GM12878 (cell line): Measurements from ENCODE around the gene PLA2G15. TPM values are rescaled to one million over a fixed set of nuclear protein-coding genes. Genes with fewer than 3 reads are reported as not detected.

ENCODE experiments used
- IKZF1 ChIP-seq: fragments of 450-650 bp; conservative IDR thresholded peaks from 2 replicates; pipeline ENCODE4 v1.6.1; 2017; ENCODE audit warnings: antibody characterized with exemption, mild to moderate bottlenecking
- IKZF2 ChIP-seq, 2 experiments: fragments of 450-650 bp; IDR thresholded peaks; 2 replicates each; pipeline ENCODE4 v1.6.1; 2017; ENCODE audit warnings: mild to moderate bottlenecking in 2 of 2, moderate library complexity in 2 of 2
- JUNB ChIP-seq: IDR thresholded peaks from 2 replicates; pipeline ENCODE4 v1.6.1; 2016; ENCODE audit warnings: antibody characterized with exemption, mild to moderate bottlenecking
- MEF2A ChIP-seq: IDR thresholded peaks from 2 replicates; pipeline ENCODE4 v1.6.1; 2011; ENCODE audit warnings: low read depth, mild to moderate bottlenecking, low read length, moderate library complexity; ENCODE audit not compliant: insufficient read depth
- POU2F2 ChIP-seq: IDR thresholded peaks from 3 replicates; pipeline ENCODE4 v1.6.1; 2011; ENCODE audit warnings: low read depth, mild to moderate bottlenecking, low read length, borderline replicate concordance
- RUNX3 ChIP-seq: IDR thresholded peaks from 2 replicates; pipeline ENCODE4 v1.6.1; 2012; ENCODE audit warnings: low read length, inconsistent platforms
- STAT3 ChIP-seq: IDR thresholded peaks from 2 replicates; pipeline ENCODE4 v1.6.1; 2011; ENCODE audit warnings: low read depth, low read length, improper control_type of control experiment
- polyA plus RNA-seq, 11 experiments: library from polyadenylated mRNA; depleted of rRNA in 4 of 11; unstranded in 6 of 11; stranded (reverse) in 5 of 11; fragments of >200 nt; fragmentation: Nextera tagmentation in 4 of 11; fragmentation: Illumina TruSeq in 1 of 11; extraction: Ambion mirVana in 4 of 11; extraction: Trizol in 1 of 11; gene quantifications; 1 replicate in 1 of 11; 2 replicates in 10 of 11; pipeline versions ENCODE4 v1.2.1 to v1.2.3, GENCODE V29; 2011 to 2016; ENCODE audit warnings: inconsistent platforms in 2 of 11, missing spikeins in 2 of 11, low read depth in 1 of 11
- total RNA-seq, 4 experiments: library from RNA; depleted of rRNA in 3 of 4; stranded (reverse); fragments of >200 nt in 3 of 4; fragmentation: Illumina TruSeq in 1 of 4; extraction: Trizol in 1 of 4; gene quantifications; 2 replicates each; pipeline versions ENCODE4 v1.2.1 to v1.2.3, GENCODE V29; 2013 to 2021
- TF ChIP-seq, protein P1 (sequence below): fragments of 450-650 bp; IDR thresholded peaks from 2 replicates; pipeline ENCODE4 v1.6.1; 2016; ENCODE audit warnings: mild to moderate bottlenecking, moderate library complexity, borderline replicate concordance
- TF ChIP-seq, protein P2 (sequence below): fragments of 450-650 bp; IDR thresholded peaks from 2 replicates; pipeline ENCODE4 v1.6.1; 2017; ENCODE audit warnings: low read depth, mild to moderate bottlenecking, moderate library complexity

PLA2G15 gene
- total and polyA plus RNA-seq, 10 of the 15 experiments (the other 5 are each of a cell fraction or from before 2014, with no cell fraction given), result 0.31 to 9.4 (median 6.8) TPM

GRCh38 chr16:68200088-68200783, 44.9 kb upstream of the PLA2G15 start (continued):
- TF ChIP-seq, protein P1, sequence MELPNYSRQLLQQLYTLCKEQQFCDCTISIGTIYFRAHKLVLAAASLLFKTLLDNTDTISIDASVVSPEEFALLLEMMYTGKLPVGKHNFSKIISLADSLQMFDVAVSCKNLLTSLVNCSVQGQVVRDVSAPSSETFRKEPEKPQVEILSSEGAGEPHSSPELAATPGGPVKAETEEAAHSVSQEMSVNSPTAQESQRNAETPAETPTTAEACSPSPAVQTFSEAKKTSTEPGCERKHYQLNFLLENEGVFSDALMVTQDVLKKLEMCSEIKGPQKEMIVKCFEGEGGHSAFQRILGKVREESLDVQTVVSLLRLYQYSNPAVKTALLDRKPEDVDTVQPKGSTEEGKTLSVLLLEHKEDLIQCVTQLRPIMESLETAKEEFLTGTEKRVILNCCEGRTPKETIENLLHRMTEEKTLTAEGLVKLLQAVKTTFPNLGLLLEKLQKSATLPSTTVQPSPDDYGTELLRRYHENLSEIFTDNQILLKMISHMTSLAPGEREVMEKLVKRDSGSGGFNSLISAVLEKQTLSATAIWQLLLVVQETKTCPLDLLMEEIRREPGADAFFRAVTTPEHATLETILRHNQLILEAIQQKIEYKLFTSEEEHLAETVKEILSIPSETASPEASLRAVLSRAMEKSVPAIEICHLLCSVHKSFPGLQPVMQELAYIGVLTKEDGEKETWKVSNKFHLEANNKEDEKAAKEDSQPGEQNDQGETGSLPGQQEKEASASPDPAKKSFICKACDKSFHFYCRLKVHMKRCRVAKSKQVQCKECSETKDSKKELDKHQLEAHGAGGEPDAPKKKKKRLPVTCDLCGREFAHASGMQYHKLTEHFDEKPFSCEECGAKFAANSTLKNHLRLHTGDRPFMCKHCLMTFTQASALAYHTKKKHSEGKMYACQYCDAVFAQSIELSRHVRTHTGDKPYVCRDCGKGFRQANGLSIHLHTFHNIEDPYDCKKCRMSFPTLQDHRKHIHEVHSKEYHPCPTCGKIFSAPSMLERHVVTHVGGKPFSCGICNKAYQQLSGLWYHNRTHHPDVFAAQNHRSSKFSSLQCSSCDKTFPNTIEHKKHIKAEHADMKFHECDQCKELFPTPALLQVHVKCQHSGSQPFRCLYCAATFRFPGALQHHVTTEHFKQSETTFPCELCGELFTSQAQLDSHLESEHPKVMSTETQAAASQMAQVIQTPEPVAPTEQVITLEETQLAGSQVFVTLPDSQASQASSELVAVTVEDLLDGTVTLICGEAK, result peak; percentile 41; the same call in 1 of the 2 replicates
- no peak for TF ChIP-seq STAT3
- TF ChIP-seq IKZF1, result peak; percentile 43
- TF ChIP-seq JUNB, result 0 out of 2 replicates have a peak, but pooled peaks have one; percentile 24
- peak; percentile 55 to 72; a peak in 2 of 4 replicates for TF ChIP-seq IKZF2 (IDR thresholded peaks at IDR 0.05)
- TF ChIP-seq RUNX3, result peak; percentile 73; the same call in 1 of the 2 replicates
- TF ChIP-seq POU2F2, result no peak
- TF ChIP-seq MEF2A, result 0 out of 2 replicates have a peak, but pooled peaks have one; percentile 29
- TF ChIP-seq, protein P2, sequence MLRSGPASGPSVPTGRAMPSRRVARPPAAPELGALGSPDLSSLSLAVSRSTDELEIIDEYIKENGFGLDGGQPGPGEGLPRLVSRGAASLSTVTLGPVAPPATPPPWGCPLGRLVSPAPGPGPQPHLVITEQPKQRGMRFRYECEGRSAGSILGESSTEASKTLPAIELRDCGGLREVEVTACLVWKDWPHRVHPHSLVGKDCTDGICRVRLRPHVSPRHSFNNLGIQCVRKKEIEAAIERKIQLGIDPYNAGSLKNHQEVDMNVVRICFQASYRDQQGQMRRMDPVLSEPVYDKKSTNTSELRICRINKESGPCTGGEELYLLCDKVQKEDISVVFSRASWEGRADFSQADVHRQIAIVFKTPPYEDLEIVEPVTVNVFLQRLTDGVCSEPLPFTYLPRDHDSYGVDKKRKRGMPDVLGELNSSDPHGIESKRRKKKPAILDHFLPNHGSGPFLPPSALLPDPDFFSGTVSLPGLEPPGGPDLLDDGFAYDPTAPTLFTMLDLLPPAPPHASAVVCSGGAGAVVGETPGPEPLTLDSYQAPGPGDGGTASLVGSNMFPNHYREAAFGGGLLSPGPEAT, result peak; percentile 44; the same call in 1 of the 2 replicates
